ENCODE data around the gene MEIKIN.

DNA sequence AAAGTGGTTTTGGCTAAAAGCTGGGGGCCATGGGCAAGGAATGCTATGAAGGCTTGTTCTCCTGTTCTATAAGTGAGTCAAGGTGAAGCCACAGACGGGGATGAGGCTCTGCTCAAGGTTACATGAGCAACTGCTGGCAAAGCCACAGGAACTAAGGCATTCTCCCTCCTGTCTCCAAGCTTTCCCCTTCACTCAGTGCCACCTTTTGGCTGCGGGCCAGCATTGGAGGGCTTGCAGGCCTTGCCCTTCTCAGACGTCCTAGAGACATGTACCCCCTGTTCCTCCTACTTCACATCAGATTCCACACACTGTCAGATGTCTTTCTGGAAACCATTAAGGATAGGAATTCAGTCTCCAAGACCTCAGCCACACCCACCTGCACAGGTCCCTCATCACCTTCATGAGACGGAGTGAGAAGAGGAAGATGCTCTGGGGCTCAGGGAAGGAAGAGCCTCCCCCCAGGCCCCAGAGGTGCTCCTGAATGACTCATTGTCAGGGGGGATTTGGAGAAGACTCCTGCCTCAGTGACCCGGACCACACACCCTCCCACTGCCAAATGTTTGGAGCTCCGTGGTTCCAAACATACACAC, 20.5 kb upstream of the MEIKIN start:
- TF ChIP-seq, protein P1, sequence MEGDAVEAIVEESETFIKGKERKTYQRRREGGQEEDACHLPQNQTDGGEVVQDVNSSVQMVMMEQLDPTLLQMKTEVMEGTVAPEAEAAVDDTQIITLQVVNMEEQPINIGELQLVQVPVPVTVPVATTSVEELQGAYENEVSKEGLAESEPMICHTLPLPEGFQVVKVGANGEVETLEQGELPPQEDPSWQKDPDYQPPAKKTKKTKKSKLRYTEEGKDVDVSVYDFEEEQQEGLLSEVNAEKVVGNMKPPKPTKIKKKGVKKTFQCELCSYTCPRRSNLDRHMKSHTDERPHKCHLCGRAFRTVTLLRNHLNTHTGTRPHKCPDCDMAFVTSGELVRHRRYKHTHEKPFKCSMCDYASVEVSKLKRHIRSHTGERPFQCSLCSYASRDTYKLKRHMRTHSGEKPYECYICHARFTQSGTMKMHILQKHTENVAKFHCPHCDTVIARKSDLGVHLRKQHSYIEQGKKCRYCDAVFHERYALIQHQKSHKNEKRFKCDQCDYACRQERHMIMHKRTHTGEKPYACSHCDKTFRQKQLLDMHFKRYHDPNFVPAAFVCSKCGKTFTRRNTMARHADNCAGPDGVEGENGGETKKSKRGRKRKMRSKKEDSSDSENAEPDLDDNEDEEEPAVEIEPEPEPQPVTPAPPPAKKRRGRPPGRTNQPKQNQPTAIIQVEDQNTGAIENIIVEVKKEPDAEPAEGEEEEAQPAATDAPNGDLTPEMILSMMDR (IDR thresholded peaks at IDR 0.05; ENCODE audit: extremely low read depth in 1 of 2, insufficient read depth in 1 of 2, low read depth in 1 of 2, low read length in 2 of 2): no peak
- TF ChIP-seq JUN (IDR thresholded peaks at IDR 0.05; ENCODE audit: borderline replicate concordance, insufficient read depth, insufficient read length, low read depth): no peak
- no peak for TF ChIP-seq GATA2 (IDR thresholded peaks at IDR 0.05; ENCODE audit: insufficient read depth, insufficient read length, low read depth, low read length)
- TF ChIP-seq, protein P2, sequence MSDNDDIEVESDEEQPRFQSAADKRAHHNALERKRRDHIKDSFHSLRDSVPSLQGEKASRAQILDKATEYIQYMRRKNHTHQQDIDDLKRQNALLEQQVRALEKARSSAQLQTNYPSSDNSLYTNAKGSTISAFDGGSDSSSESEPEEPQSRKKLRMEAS (IDR thresholded peaks at IDR 0.05; ENCODE audit: insufficient read depth, insufficient read length): no peak
- no peak for TF ChIP-seq POLR2AphosphoS5 (IDR thresholded peaks at IDR 0.05; ENCODE audit: insufficient read depth, low read depth, low read length)
- no peak for TF ChIP-seq POLR2A (IDR thresholded peaks at IDR 0.05; ENCODE audit: low read depth, low read length)

Measured in endothelial cell of umbilical vein (primary cell).